Measurements from ENCODE around the gene NEK11. TPM values are rescaled to one million over a fixed set of nuclear protein-coding genes. Genes with fewer than 3 reads are reported as not detected.

Gene NEK11
- total RNA-seq, 1 donor from 2014 or later = 8.1 TPM

GRCh38 chr3:131361464-131362421 is 335.1 kb downstream of the NEK11 start:
- no peak for TF ChIP-seq EZH2phosphoT487 (IDR thresholded peaks at IDR 0.05)
- no peak for TF ChIP-seq EZH2 (IDR thresholded peaks at IDR 0.05)
- TF ChIP-seq CTCF (IDR thresholded peaks at IDR 0.05) = no peak
- peak; percentile 80 for DNase-seq (ENCODE audit: low spot score)
- no peaks in the 10 kb centered on the region for H3F3A ChIP-seq (ENCODE audit: low read depth)
- no peaks in the 10 kb centered on the region for H3K4me1 Mint-ChIP-seq
- H2AFZ ChIP-seq (replicated peaks) = peak overlapping the region; percentile 72
- H3K36me3 ChIP-seq = no peaks in the 10 kb centered on the region
- no peaks in the 10 kb centered on the region for H4K20me1 ChIP-seq (ENCODE audit: low read depth)
- H3K27ac Mint-ChIP-seq = no peak overlapping the region
- H3K36me3 Mint-ChIP-seq = peaks cover 3% of the 10 kb centered on the region
- no peak overlapping the region for H3K4me3 Mint-ChIP-seq
- H3K4me3 ChIP-seq = peak overlapping the region; percentile 45
- H3K27me3 ChIP-seq = no peaks in the 10 kb centered on the region
- H3K79me2 ChIP-seq (ENCODE audit: low read depth) = no peaks in the 10 kb centered on the region
- H3K9me3 Mint-ChIP-seq = no peaks in the 10 kb centered on the region
- H3K27me3 Mint-ChIP-seq (ENCODE audit: insufficient read depth, low read depth) = peaks cover 8% of the 10 kb centered on the region
- no peak overlapping the region for H3K9ac ChIP-seq
- no peak overlapping the region for H3K27ac ChIP-seq
- H3K4me2 ChIP-seq = peak overlapping the region; percentile 66
- H3K4me1 ChIP-seq = no peaks in the 10 kb centered on the region
- H3K9me3 ChIP-seq (ENCODE audit: low read depth) = no peaks in the 10 kb centered on the region

- no peaks in the 10 kb centered on the region for H3K4me1 Mint-ChIP-seq
- no peak overlapping the region for H3K27ac Mint-ChIP-seq
- H3K9me3 Mint-ChIP-seq = peaks cover 10% of the 10 kb centered on the region
- H3K4me3 ChIP-seq = no peak overlapping the region
- no peaks in the 10 kb centered on the region for H4K20me1 ChIP-seq (ENCODE audit: low read depth)
- TF ChIP-seq EZH2phosphoT487 (IDR thresholded peaks at IDR 0.05) = no peak
- TF ChIP-seq CTCF (IDR thresholded peaks at IDR 0.05) = no peak
- no peak for TF ChIP-seq EZH2 (IDR thresholded peaks at IDR 0.05)
- no peak overlapping the region for H3K9ac ChIP-seq
- H3F3A ChIP-seq (ENCODE audit: low read depth) = no peaks in the 10 kb centered on the region
- H2AFZ ChIP-seq (replicated peaks) = no peak overlapping the region
- no peaks in the 10 kb centered on the region for H3K27me3 ChIP-seq
- DNase-seq (ENCODE audit: low spot score) = no peak
- H3K4me3 Mint-ChIP-seq = no peak overlapping the region
- H3K4me1 ChIP-seq = no peaks in the 10 kb centered on the region
- no peaks in the 10 kb centered on the region for H3K36me3 ChIP-seq
- peaks cover 3% of the 10 kb centered on the region for H3K36me3 Mint-ChIP-seq
- H3K27me3 Mint-ChIP-seq (ENCODE audit: insufficient read depth, low read depth) = peaks cover 6% of the 10 kb centered on the region
- no peak overlapping the region for H3K27ac ChIP-seq
- H3K79me2 ChIP-seq (ENCODE audit: low read depth) = no peaks in the 10 kb centered on the region
- H3K9me3 ChIP-seq (ENCODE audit: low read depth) = peaks cover 12% of the 10 kb centered on the region
- H3K4me2 ChIP-seq = no peak overlapping the region
These were observed 336.6 kb downstream of the NEK11 start for GRCh38 chr3:131363275-131363674.

GRCh38 chr3:131370935-131371687 is 344.4 kb downstream of the NEK11 start:
- TF ChIP-seq EZH2 (IDR thresholded peaks at IDR 0.05) (no peak), EZH2phosphoT487 (IDR thresholded peaks at IDR 0.05) (no peak), CTCF (IDR thresholded peaks at IDR 0.05) (no peak)
- no peak for DNase-seq (ENCODE audit: low spot score)
- H3K4me2 ChIP-seq = no peak overlapping the region
- no peak overlapping the region for H3K27ac ChIP-seq
- H3K27me3 ChIP-seq = no peaks in the 10 kb centered on the region
- Mint-ChIP-seq H3K9me3 (peaks cover 10% of the 10 kb centered on the region), H3K27me3 (ENCODE audit: insufficient read depth, low read depth) (no peaks in the 10 kb centered on the region), H3K4me1 (no peaks in the 10 kb centered on the region), H3K4me3 (no peak overlapping the region), H3K36me3 (peaks cover 18% of the 10 kb centered on the region), H3K27ac (no peak overlapping the region)
- no peak overlapping the region for H3K9ac ChIP-seq
- no peaks in the 10 kb centered on the region for H3K79me2 ChIP-seq (ENCODE audit: low read depth)
- peaks cover 12% of the 10 kb centered on the region for H3K9me3 ChIP-seq (ENCODE audit: low read depth)
- no peaks in the 10 kb centered on the region for H4K20me1 ChIP-seq (ENCODE audit: low read depth)
- H3F3A ChIP-seq (ENCODE audit: low read depth) = no peaks in the 10 kb centered on the region
- no peak overlapping the region for H3K4me3 ChIP-seq
- H3K36me3 ChIP-seq = no peaks in the 10 kb centered on the region
- no peak overlapping the region for H2AFZ ChIP-seq (replicated peaks)
- no peaks in the 10 kb centered on the region for H3K4me1 ChIP-seq
